ENCODE measurements around the gene TNFAIP2.
A peak's percentile ranks its signal among the peaks of the same experiment; 100 is the strongest.
"Not testable (repeated sequence)": the region's sequence is repeated elsewhere in the genome, so short reads cannot be mapped to it uniquely, and the experiment has no call there.

The TNFAIP2 gene

DNA sequence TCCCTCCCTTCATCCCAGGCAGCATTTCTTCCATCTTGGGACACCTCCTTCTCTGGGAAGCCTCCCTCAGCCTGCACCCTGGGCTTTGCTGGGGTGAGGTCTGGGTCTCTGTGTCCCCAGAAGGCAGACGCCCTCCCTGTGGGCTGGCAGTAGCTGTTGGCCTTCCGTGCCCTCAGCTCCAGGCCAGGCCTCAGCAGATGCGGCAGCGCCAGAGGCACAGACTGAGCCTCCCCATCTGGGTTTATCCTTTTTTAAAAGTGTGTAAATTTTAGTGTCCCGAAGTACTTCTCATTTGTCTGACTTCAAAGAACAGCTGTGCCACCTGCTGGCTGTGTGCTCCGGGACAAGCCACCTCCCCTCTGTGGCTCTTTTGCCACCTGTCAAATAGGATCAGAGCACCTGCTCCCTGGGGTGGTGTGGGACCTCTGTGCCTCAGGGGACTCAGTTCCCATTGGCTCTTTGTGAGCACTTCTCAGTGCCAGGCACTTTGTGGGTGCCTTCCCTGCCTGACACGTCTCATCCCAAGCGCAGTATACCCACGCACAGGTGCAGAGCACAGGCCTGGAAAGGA is 17.6 kb upstream of the TNFAIP2 start:
- no peak for DNase-seq

DNA sequence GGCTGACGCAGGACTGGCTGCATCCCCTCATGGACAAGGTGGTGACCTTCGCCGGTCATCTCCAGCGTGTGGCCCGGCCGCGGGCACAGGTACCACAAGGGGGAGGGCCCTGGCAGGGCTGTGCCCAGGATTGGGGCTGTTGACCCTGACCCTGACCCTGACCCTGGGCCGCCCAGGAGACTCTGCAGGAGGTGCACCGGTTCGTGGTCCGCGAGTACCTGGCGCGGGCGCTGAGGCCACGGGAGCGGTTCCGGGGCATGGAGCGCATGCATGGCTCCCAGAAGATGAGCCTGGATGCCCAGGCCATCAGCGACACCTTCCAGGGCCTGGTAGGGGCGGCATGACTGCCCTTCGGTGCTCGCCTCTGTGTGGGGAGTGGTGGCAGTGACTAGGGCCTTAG is 15.8 kb upstream of the TNFAIP2 start:
- DNase-seq, result no peak

DNA sequence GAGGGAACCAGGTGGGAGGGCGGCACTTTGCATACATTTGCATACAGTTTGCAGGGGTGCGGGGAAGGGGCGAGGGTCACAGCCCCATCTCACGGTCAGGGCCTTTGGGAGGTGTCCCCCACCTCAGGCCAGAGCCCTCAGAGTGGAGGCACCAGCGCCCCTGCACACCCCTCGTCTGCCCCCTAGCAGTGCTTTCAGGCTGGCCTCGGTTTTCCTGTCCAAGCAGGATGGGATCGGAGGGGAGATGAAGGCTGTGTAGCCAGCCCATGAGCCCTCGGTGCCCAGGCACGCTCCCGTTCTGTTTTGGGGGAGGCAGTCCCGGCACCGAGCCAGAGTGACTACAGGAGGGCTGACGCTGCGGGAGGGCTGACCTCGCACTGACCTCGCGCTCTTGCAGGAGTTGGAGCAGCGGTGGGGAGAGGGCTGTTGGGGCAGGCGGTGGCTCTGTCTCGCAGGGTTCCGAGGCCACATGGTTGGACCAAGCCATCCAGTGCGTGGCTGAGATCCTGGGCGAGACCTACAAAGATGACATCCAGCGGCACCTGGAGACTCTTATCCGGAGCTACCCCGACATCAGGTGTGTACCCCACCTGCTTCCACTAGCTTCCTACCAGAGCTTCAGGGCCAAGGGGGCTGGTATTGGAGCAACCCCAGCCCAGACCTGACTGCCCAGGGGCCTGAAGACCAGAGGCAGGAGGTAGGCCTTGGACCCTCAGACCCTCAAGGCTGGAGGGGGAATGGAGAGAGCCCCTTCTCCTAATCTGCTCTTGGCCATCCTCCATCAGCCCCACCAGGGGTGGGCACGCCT is 15.1 kb upstream of the TNFAIP2 start:
- no peak for DNase-seq

DNA sequence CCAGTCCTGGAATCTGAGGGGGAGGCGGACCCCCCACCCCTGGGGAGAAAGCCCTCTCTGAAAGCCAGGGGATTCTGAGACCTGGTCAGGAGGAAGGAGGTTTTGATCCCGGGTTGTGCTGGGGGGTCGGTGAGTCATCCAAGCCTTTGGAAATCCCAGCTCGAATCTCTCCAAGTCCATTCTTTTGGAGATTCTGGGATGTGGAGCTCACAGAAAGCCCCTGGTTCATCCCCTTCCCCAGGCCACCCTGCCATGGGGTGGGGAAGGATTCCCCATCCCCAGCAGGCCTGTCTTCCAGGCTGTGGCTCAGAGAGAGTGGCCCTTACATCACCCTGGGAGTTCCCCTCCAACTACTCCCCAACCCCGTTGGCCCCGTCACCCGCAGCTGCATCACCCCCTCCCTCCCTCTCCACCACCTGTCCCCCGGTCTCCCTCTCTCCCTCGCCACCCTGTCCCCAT is 14.5 kb upstream of the TNFAIP2 start:
- DNase-seq, result peak in 1 of 58 donors; percentile 13

DNA sequence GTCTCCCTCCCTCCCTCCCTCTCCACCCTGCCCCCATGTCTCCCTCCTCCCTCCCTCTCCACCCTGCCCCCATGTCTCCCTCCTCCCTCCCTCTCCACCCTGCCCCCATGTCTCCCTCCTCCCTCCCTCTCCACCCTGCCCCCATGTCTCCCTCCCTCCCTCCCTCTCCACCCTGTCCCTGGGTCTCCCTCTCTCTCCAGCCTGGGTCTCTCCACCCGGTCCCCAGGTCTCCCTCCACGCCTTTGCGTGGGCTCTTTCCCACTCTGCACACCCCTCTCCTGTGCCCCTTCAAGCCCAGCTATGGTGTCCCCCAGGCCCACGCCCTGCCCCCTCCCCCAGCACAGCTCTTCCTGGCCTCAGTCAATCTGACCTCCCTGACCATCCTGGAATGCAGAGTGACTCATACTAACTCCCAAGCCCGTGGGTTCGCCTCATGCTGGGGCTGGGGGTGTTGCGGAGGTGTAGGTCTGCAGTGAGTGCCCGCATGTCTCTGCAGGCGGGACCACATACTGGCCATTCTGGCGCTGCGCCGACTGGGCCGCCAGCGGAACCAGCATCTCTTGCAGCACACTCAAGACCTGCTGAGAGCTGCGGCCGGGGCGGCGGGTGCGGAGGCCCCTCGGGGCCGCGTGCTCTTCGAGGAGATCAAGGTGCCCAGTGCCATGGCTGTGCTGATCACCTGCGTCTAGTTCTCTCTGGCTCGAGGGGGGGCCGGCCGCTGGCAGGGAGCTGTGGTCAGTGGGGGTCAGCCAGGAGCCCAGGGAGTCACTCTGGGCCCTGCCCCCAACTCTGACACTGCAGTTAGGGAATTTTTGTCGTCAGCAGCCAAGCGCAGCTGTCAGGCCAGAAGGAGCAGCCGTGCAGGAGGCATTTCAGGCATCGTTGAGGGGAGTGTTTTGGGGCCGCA is 13.5 kb upstream of the TNFAIP2 start:
- DNase-seq, result peak in 1 of 58 donors; percentile 8

DNA sequence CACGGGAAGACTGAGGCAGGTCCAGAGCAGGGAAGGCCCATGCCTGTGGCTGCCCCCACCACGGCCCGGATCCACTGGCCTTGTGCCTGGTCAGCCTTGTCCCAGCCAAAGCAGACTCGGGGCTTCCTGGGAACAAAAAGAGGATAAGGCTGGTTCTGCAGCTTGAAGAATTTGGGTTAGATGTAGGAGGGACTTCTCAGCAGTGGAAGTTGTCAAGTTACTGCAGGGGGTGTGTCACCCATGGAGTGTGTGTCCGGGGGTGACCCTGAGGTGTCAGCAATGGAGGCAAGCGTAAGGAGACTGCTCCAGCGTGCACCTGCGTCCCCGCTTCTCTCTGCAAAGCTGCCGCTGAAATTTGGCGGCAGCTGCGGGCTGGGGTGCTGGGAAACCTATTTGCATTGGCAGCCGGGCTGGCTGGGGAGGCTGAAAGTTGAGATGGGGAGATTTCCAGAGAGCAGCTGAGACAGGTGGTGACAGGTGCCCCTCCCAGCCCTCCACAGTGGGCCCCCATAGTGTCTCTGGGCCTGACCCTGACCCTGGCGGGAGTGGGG is 12.5 kb upstream of the TNFAIP2 start:
- no peak for DNase-seq

DNA sequence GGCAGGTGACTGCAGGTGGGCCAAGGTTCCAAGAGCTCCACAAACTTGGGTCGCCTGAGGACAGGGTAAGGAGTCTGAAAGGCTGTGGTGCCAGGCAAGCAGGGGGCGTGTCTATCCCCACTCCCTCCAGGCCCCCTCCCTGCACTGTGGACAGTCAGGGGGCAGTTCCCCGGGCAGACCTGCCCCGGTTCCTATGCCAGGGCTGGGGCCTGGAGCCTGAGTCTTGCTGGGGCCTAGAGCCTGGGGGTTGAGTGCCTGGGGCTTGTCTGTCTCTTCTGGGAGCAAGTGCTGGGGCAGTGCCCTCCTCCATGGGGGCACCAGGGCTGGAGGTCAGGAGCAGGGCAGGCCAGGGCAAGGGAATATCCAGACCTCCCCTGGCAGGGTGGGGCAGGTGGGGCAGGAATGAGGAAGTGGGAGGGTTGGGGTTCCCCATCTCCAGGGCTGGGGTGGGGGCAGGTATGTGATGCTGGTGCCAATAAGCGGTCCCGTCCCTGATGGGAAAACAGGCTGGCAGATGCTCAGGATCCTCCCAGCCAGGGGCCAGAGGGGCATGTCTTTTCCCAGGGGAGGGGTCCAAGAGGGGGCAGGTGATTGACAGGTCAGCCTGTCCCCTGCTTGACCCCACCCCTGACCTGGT is 11.9 kb upstream of the TNFAIP2 start:
- DNase-seq, result no peak

DNA sequence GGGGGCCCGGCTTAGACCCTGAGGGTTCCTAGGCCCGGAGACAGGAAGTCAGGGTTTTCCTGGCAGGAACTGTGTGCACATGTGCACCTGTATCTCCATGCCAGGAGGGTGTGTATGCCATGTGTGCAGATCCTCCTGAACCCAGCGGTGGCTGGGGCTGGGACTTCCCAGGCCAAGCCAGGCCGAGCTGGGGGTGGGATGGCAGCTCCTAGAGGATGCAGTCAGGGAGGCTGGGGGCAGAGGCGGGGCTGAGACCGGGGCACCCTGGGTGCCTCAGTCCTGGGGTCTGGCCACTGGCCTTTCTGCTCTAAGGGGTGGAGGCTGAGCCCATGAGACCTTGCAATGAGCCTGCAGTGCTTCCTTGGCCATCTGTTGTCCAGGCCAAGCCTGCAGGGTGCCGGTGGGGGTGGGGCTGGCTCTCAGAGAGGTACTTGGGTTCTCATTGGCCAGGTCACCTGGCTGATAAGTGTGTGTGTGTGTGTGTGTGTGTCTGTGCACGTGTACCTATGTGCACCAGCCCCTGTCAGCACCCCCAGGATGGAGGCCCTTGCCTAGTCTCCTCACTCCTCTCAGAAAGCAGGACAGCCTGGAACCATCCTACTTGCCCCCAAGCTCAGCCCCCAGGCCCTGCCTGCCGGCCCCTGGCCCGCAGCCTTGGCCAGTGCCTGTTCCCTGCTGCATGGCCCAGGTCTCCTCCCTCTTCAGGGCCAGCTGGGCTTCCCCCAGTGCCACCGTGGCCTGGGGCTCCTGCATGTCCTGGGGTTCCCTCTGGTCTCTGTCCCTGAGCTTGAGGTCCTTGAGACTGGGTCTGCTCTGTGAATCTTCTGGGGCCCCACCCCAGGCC is 10.6 kb upstream of the TNFAIP2 start:
- no peak for DNase-seq

DNA sequence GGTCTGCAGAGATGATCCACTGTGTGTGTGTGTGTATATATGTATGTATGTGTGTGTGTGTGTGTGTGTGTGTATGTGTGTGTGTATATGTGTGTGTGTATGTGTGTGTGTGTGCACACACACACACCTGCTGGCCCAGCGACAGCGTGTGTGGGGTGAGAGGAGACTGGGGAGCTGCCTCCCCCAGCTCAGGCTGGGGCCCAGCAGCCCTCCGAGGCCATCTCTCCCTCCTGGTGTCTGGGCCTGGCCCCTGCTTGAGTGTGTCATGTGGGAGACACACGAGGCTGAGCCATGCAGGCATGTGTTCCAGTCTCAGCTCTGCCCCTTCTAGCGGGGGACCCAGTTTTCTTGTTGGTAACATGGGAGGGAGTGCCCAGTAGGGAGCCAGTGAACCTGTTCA is 10.0 kb upstream of the TNFAIP2 start:
- DNase-seq, result no peak

DNA sequence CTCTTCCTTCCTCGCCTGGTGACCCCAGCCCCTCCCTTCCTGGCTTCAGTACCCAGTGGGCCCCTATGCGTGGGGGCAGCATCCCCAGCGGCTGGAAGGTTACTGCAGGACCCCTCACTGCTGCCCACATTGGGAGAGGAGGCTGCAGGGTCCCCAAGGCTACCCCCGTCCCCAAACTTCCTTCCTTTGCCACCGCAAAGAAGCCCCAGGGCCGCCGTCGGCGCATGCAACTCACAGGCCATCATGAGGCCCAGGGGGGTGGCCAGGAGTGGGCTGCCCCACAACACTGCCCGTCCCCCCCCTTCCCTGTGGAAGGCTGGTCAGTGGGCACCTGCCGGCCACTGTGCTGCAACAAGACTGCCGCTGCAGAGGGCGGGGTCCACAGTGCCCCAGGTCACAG is 9.5 kb upstream of the TNFAIP2 start:
- no peak for DNase-seq

DNA sequence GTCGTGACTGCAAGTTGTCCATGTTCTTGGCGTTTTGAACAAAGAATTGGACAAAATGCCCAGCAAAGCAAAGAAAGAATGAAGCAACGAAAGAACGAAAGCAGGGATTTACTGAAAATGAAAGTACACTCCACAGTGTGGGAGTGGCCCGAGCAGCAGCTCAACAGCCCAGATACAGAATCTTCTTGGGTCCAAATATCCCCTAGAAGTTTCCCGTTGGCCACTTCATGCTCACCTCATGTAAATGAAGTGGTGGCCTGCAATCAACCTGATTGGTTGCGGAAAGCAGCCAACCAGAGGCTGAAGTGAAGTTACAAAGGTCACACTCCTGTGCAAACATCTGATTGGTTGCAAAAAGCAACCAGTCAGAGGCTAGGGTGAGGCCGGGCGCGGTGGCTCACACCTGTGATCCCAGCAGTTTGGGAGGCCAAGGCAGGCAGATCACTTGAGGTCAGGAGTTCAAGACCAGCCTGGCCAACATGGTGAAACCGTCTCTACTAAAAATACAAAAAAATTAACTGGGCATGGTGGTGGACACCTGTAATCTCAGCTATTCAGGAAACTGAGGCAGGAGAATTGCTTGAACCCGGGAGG is 8.1 kb upstream of the TNFAIP2 start:
- DNase-seq, result not testable (repeated sequence)

DNA sequence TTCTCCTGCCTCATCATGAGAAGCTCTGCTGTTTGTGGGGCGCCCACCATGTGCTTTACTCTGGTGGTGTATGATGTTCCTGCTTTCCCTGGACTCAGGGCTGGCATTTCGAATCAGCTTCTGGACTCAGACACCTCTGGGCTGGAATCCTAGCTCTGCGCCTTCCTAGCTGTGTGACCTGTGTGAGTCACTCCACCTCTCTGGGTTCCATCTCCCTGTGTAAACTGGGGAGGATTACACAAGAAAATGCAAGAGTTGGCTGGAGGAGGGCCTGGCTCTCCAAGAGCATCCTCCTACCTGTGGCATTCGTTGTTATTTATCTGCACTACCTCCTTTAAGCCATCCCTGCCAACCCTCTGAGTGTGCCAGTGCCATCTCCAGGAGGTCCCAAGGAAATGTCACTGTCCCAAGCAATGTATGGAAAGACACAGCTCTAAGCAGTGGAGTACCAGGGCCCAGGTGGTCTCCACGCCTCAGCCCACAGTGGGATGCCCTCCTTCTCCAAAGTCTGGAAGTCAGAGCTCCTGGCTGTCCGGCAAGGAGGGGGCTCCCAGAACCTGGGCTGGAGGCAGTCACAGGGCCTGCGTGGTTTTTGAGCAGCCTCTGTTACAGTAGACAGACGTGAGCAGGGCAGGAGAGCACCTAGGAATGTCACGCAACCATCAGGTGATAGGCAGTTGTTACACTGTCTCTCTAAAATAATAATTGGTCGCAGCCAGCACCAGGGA is 7.3 kb upstream of the TNFAIP2 start:
- no peak for DNase-seq

DNA sequence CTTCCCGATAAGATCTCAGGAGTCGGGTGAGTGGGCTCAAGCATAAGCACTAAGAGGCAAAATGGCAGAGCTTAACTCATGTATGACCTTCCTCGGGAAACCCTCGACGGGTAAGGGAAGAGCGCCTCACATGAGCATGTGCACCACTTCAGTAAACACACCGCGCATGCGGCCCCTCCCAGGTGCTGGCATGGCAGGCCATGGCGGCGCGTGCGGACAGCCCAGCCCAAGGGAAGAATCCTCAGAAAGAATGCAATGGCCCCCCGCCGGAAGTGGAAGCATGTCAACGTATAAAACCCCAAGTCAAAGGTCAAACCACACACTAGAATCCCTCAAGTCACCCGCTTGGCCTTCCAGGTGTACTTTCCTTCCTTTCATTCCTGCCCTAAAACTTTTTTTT is 6.6 kb upstream of the TNFAIP2 start:
- no peak for DNase-seq

DNA sequence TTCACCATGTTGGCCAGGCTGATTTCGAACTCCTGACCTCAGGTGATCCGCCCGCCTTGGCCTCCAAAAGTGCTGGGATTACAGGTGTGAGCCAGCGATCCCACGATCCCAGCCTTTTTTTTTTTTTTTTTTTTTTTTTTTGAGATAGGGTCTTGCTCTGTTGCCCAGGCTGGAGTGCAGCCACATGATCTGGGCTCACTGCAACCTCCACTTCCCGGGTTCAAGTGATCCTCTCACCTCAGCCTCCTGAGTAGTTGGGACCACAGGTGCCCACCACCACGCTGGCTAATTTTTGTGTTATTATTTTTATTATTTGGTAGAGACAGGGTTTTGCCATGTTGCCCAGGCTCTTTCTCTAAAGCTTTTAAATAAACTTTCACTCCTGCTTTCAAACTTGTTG is 5.8 kb upstream of the TNFAIP2 start:
- DNase-seq, result not testable (repeated sequence)

DNA sequence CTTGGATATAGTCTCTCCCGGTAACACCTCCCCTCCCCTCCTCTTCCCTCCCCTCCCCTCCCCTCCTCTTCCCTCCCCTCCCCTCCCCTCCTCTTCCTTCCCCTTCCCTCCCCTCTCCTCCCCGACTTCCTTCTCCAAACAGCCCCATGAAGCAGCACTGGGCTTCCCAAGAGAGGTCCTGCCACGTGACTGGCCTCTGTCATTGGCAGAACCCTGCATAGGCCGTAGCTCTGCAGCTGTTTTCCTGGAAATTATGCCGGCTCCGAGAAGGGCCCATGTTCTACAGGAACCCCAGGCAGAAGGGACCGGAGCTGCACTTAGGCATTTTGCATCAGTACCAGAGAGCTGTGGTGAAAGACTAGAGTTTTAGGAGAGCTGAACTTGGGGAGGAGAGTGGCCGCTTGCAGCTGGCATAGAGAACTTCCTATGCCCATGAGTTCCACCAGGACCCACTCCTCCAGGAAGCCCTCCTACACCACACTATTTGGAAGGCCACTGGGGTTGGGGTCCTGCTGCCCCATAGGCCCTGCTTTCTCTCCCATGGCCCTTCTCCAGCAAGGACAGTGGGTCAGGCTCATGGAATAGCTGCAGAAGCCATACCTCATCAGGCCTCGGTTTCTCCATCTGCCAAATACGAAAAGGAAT is 5.1 kb upstream of the TNFAIP2 start:
- peak in 19 of 58 donors; percentile 12 to 85 (median 28) for DNase-seq

DNA sequence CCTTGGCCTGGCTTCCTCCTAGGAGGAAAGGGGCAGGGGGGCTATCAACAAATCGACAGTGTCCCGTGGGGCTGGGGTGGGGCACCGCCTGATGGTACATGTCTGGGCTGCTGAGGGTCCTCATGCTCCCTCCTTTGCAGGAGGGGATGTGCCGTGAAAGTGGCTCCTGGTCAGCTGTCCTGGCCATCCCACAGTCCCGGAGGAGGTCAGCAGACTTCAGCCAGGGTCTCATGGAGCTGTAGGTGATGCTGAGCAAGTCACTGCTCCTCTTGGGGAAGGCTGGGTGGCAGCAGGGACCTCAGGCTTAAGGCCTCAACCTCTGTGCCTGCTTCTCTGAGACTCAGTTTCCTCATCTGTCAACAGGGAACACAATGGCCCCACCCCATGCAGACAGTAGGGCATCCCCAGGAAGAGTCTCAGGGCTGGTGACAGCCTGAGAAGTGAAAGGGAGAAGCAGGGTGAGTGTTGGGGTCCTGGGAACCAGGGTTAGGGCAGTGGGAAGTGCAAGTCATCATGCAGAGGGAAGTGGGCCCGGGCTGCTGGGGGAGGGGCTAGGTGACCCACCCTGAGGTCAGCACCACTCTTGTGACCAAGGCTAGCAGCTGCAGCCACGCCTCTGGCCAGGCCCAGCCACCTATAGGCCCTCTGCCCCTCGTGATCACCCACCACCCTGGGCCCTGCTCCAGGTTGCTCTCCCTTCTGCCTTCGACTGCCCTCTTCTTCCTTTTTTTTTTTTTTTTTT is 4.4 kb upstream of the TNFAIP2 start:
- peak in 14 of 58 donors; percentile 10 to 51 (median 26) for DNase-seq

DNA sequence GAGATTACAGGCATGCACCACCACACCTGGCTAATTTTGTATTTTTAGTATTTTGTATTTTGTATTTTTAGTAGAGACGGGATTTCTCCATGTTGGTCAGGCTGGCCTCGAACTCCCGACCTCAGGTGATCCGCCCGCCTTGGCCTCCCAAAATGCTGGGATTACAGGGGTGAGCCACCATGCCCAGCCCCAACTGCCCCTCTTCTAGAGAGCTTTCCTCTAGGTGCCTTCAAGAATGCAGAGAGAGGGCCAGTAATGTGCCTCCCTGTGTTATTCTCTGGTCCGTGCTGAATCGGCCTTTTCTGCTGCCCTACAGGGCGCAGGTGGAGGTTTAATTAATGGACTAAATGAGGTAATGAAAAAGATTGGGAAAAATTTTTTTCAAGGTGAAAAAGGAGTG is 3.7 kb upstream of the TNFAIP2 start:
- DNase-seq, result not testable (repeated sequence)
